Muscle layer of colon (tissue), 2 donors: ENCODE measurements around the gene MYL3.

ENCODE experiments used
- H3K27ac ChIP-seq: one replicate; pipeline ENCODE4 v1.7.0; 2013; ENCODE audit warnings: low read depth, mild to moderate bottlenecking, low read length, moderate library complexity
- H3K27me3 ChIP-seq, 2 donors: one replicate each; pipeline ENCODE4 v1.7.0; 2013; ENCODE audit warnings: low read length in 2 of 2, mild to moderate bottlenecking in 2 of 2; ENCODE audit not compliant: insufficient read depth in 2 of 2, control insufficient read depth in 1 of 2
- H3K36me3 ChIP-seq: one replicate; pipeline ENCODE4 v1.7.0; 2013; ENCODE audit warnings: mild to moderate bottlenecking, low read length; ENCODE audit not compliant: insufficient read depth
- H3K4me1 ChIP-seq: one replicate; pipeline ENCODE4 v1.7.0; 2013; ENCODE audit warnings: mild to moderate bottlenecking, low read length; ENCODE audit not compliant: insufficient read depth
- H3K4me3 ChIP-seq, 2 donors: one replicate each; pipeline ENCODE4 v1.7.0; 2013; ENCODE audit warnings: low read length in 2 of 2, low read depth in 1 of 2, mild to moderate bottlenecking in 1 of 2, moderate library complexity in 1 of 2
- H3K9ac ChIP-seq: one replicate; pipeline ENCODE4 v1.7.0; 2013; ENCODE audit warnings: low read length
- H3K9me3 ChIP-seq: one replicate; pipeline ENCODE4 v1.7.0; 2013; ENCODE audit warnings: mild to moderate bottlenecking, low read length
- donor health status: abdominal sarcoma.
- donor health status: Adenocarcinoma of cecum.

Gene MYL3

GRCh38 chr3:46845860-46846623, 17.2 kb downstream of the MYL3 start:
- H3K27me3 ChIP-seq, result no peaks in the 10 kb centered on the region
- H3K36me3 ChIP-seq, result no peaks in the 10 kb centered on the region
- H3K27ac ChIP-seq, result peak overlapping the region; percentile 76
- no peaks in the 10 kb centered on the region for H3K9me3 ChIP-seq
- peak overlapping the region; percentile 45 for H3K9ac ChIP-seq
- peaks cover 11% of the 10 kb centered on the region for H3K4me1 ChIP-seq
- H3K4me3 ChIP-seq, result peak overlapping the region; percentile 31 to 71

GRCh38 chr3:46845397-46845859, 17.8 kb downstream of the MYL3 start:
- peak overlapping the region; percentile 45 for H3K9ac ChIP-seq
- H3K9me3 ChIP-seq, result no peaks in the 10 kb centered on the region
- H3K4me3 ChIP-seq, result peak overlapping the region; percentile 31 to 71
- H3K36me3 ChIP-seq, result no peaks in the 10 kb centered on the region
- H3K27ac ChIP-seq, result peak overlapping the region; percentile 76
- H3K27me3 ChIP-seq, result no peaks in the 10 kb centered on the region
- H3K4me1 ChIP-seq, result peaks cover 11% of the 10 kb centered on the region

GRCh38 chr3:46844881-46845312, 18.3 kb downstream of the MYL3 start:
- Histone ChIP-seq H3K9ac (peak overlapping the region; percentile 45), H3K27me3 (no peaks in the 10 kb centered on the region), H3K4me3 (peak overlapping the region; percentile 31 to 71), H3K4me1 (peaks cover 11% of the 10 kb centered on the region), H3K9me3 (no peaks in the 10 kb centered on the region), H3K36me3 (no peaks in the 10 kb centered on the region), H3K27ac (peak overlapping the region; percentile 76)

GRCh38 chr3:46844397-46844796, 18.8 kb downstream of the MYL3 start:
- Histone ChIP-seq H3K4me3 (no peak overlapping the region), H3K36me3 (no peaks in the 10 kb centered on the region), H3K4me1 (peaks cover 11% of the 10 kb centered on the region), H3K9me3 (no peaks in the 10 kb centered on the region), H3K27ac (no peak overlapping the region), H3K9ac (no peak overlapping the region), H3K27me3 (no peaks in the 10 kb centered on the region)

GRCh38 chr3:46843508-46843907, 19.7 kb downstream of the MYL3 start:
- H3K36me3 ChIP-seq, result no peaks in the 10 kb centered on the region
- no peak overlapping the region for H3K9ac ChIP-seq
- peaks cover 11% of the 10 kb centered on the region for H3K4me1 ChIP-seq
- peaks cover under 1% of the 10 kb centered on the region for H3K9me3 ChIP-seq
- no peak overlapping the region for H3K27ac ChIP-seq
- no peaks in the 10 kb centered on the region for H3K27me3 ChIP-seq
- H3K4me3 ChIP-seq, result no peak overlapping the region

- no peaks in the 10 kb centered on the region for H3K36me3 ChIP-seq
- peaks cover 4% of the 10 kb centered on the region for H3K4me1 ChIP-seq
- H3K9me3 ChIP-seq, result peaks cover 5% of the 10 kb centered on the region
- H3K4me3 ChIP-seq, result no peak overlapping the region
- H3K9ac ChIP-seq, result no peak overlapping the region
- H3K27ac ChIP-seq, result no peak overlapping the region
- no peaks in the 10 kb centered on the region for H3K27me3 ChIP-seq
Observed at GRCh38 chr3:46840491-46840890, 22.8 kb downstream of the MYL3 start.

- no peak overlapping the region for H3K27ac ChIP-seq
- H3K9ac ChIP-seq, result no peak overlapping the region
- H3K9me3 ChIP-seq, result peaks cover 5% of the 10 kb centered on the region
- H3K27me3 ChIP-seq, result no peaks in the 10 kb centered on the region
- no peaks in the 10 kb centered on the region for H3K36me3 ChIP-seq
- no peak overlapping the region for H3K4me3 ChIP-seq
- no peaks in the 10 kb centered on the region for H3K4me1 ChIP-seq
Observed at GRCh38 chr3:46838301-46838700, 24.9 kb downstream of the MYL3 start.

GRCh38 chr3:46835491-46835890, 27.8 kb downstream of the MYL3 start:
- no peak overlapping the region for H3K9ac ChIP-seq
- H3K4me3 ChIP-seq, result no peak overlapping the region
- no peaks in the 10 kb centered on the region for H3K36me3 ChIP-seq
- H3K4me1 ChIP-seq, result no peaks in the 10 kb centered on the region
- no peaks in the 10 kb centered on the region for H3K27me3 ChIP-seq
- H3K9me3 ChIP-seq, result peaks cover 5% of the 10 kb centered on the region
- H3K27ac ChIP-seq, result no peak overlapping the region

- Histone ChIP-seq H3K9me3 (peaks cover 5% of the 10 kb centered on the region), H3K36me3 (no peaks in the 10 kb centered on the region), H3K9ac (no peak overlapping the region), H3K27me3 (no peaks in the 10 kb centered on the region), H3K27ac (no peak overlapping the region), H3K4me3 (no peak overlapping the region), H3K4me1 (no peaks in the 10 kb centered on the region)
Observed at GRCh38 chr3:46835054-46835453, 28.2 kb downstream of the MYL3 start.

GRCh38 chr3:46833346-46834300, 29.6 kb downstream of the MYL3 start:
- no peak overlapping the region for H3K9ac ChIP-seq

GRCh38 chr3:46831841-46832240, 31.4 kb downstream of the MYL3 start:
- H3K9me3 ChIP-seq, result no peaks in the 10 kb centered on the region
- no peak overlapping the region for H3K4me3 ChIP-seq
- no peak overlapping the region for H3K27ac ChIP-seq
- H3K9ac ChIP-seq, result no peak overlapping the region
- H3K27me3 ChIP-seq, result no peaks in the 10 kb centered on the region
- no peaks in the 10 kb centered on the region for H3K4me1 ChIP-seq
- H3K36me3 ChIP-seq, result no peaks in the 10 kb centered on the region

More at GRCh38 chr3:46833346-46834300, 29.6 kb downstream of the MYL3 start:
- H3K4me3 ChIP-seq, result no peak overlapping the region
- no peaks in the 10 kb centered on the region for H3K36me3 ChIP-seq
- H3K4me1 ChIP-seq, result no peaks in the 10 kb centered on the region
- H3K27ac ChIP-seq, result no peak overlapping the region
- peaks cover 5% of the 10 kb centered on the region for H3K9me3 ChIP-seq
- no peaks in the 10 kb centered on the region for H3K27me3 ChIP-seq
